Lower leg skin (tissue), 4 donors: Measurements from ENCODE around the gene RASSF4. TPM values are rescaled to one million over a fixed set of nuclear protein-coding genes. Genes with fewer than 3 reads are reported as not detected.

ENCODE experiments used
- DNase-seq, 2 donors: peaks; one replicate each; pipeline ENCODE4 v3.0.0-alpha.2; 2019; ENCODE audit warnings: low spot score in 2 of 2
- H3K4me3 ChIP-seq: fragments of 200-600 bp; sonication (generic); 2 replicates; pipeline ENCODE4 v1.5.1; 2017; ENCODE audit warnings: mild to moderate bottlenecking, low read depth; ENCODE audit not compliant: poor library complexity, severe bottlenecking
- CTCF ChIP-seq, 3 donors: fragments of 450-650 bp; IDR thresholded peaks; one replicate each; pipeline ENCODE4 v1.5.1; 2016; ENCODE audit warnings: antibody characterized with exemption in 3 of 3, mild to moderate bottlenecking in 3 of 3, moderate library complexity in 2 of 3
- POLR2A ChIP-seq, 2 donors: fragments of 450-650 bp; IDR thresholded peaks; one replicate each; pipeline ENCODE4 v1.6.1; 2016 to 2017; ENCODE audit warnings: antibody characterized with exemption in 2 of 2, mild to moderate bottlenecking in 1 of 2, moderate library complexity in 1 of 2
- WGBS, 2 donors: methylation state at CpG; one replicate each; pipeline ENCODE4 v1.1.5; 2018; 5-methylcytosine and 5-hydroxymethylcytosine counted together
- intact Hi-C: fragments of 100-400 bp; cut with DNase I; formaldehyde crosslinking; loops from one replicate; pipeline ENCODE4 v1.15.0; 2023; ENCODE audit warnings: low total_unique reads
- total RNA-seq, 4 donors: library from RNA; depleted of rRNA; stranded (reverse); fragments of >200 nt; gene quantifications; one replicate each; pipeline ENCODE4 v1.1.0, GENCODE V29; 2016

Gene RASSF4
- total RNA-seq, 4 donors from 2014 or later, result 4.4 to 11.0 (median 8.9) TPM

GRCh38 chr10:44968500-44969400, 9.1 kb downstream of the RASSF4 start:
- DNase-seq, result peak in 1 of 2 donors; percentile 76
- 82 to 83% methylated on average over 11 of the region's 11 CpGs for WGBS, 2 donors
- TF ChIP-seq POLR2A (IDR thresholded peaks at IDR 0.05) (no peak), CTCF (IDR thresholded peaks at IDR 0.05) (no peak)
- H3K4me3 ChIP-seq, result no peak overlapping the region
- intact Hi-C loops, result no loop called here

DNA sequence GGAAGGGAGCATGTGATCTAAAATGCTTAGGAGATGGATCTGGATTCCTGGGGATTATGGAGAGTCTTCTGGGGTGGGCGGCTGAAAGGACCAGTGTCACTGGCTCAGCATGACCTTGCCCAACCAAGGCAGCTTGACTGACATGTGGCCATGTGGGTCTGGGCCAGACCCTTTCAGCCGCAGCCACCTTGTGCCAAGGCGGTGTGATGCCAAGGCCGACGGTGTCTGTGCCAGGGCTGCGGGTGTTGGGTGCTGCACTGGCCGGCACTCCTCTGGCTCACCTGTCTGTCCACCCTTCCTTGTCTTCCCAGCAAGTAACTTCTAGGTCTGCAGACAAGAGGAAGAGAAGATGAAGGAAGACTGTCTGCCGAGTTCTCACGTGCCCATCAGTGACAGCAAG, 10.3 kb downstream of the RASSF4 start:
- peak in 1 of 2 donors; percentile 82 for DNase-seq
- no peak overlapping the region for H3K4me3 ChIP-seq
- 92 to 96% methylated on average over 9 of the region's 9 CpGs for WGBS, 2 donors
- intact Hi-C loops, result no loop called here
- TF ChIP-seq CTCF (IDR thresholded peaks at IDR 0.05), result no peak
- TF ChIP-seq POLR2A (IDR thresholded peaks at IDR 0.05), result no peak

DNA sequence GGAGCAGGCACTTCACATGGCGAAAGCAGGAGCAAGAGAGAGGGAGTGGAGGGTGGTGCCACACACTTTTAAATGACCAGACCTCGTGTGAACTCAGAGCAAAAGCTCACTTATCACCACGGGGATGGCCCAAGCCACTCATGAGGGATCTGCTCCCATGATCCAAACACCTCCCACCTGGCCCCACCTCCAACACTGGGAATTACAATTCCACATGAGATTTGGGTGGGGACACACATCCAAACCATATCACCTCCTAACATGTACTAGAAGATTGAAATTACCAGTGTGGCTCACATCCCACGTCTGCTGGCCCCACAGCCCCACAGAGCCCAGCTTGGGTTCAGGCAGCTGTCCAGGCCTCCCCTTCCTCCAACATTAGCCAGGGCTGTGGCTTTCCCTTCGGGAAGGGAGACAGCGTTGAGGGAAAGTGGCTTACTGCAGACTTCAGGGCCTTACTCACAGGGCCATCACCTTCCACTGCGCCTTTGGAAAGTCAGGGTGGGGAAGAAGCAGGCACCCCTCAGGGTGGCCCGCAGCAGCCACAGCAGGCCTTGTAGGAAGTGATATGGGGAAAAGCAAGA, 11.3 kb downstream of the RASSF4 start:
- intact Hi-C loops, result no loop called here
- H3K4me3 ChIP-seq, result no peak overlapping the region
- TF ChIP-seq POLR2A (IDR thresholded peaks at IDR 0.05), result no peak
- TF ChIP-seq CTCF (IDR thresholded peaks at IDR 0.05), result no peak
- WGBS, 2 donors, result 96 to 97% methylated on average over 8 of the region's 8 CpGs
- peak in 1 of 2 donors; percentile 76 for DNase-seq

- no peak overlapping the region for H3K4me3 ChIP-seq
- DNase-seq, result peak in 1 of 2 donors; percentile 86
- no peak for TF ChIP-seq CTCF (IDR thresholded peaks at IDR 0.05)
- TF ChIP-seq POLR2A (IDR thresholded peaks at IDR 0.05), result no peak
- 84 to 93% methylated on average over 11 of the region's 11 CpGs for WGBS, 2 donors
- intact Hi-C loops, result no loop called here
Observed at GRCh38 chr10:44971434-44971833, 11.8 kb downstream of the RASSF4 start.

DNA sequence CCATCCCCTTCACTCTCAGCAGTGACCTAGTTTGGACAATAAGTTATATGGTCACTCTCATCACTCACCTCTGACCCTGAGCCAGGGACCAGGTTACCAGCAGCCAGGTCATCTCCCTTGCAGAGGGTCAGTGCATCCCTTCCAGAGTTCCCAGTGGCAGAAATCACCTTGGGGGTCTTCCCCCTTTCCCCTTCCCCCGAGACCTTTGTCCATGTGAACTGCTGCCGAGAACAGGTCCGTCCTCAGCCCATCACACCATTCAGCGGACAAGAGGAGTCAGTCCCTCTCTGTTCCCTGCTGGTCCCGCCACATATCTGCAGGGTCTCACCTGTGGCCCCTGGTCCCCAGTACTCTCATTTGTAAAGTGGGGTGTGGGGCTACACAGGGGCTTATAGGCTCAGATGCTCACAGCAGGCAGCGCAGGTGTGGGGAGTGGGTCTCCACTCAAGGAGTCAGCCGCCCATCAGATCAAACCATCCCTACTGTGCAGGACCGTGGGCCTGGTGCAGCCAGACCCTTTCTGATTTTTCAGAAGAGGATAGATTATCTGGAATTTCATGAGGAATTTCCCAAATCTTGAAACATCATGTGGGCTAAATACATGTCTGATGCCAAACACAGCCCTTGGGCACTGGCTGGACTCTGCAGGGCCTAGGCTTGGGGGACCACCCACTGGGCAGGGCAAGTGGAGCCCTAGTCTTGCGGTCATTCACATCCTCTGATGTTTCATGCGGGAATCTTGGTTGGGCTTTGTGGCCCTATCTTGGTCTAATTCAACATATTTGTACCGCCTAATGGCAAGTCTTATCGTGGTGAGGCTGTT, 12.5 kb downstream of the RASSF4 start:
- TF ChIP-seq POLR2A (IDR thresholded peaks at IDR 0.05) (no peak), CTCF (IDR thresholded peaks at IDR 0.05) (no peak)
- WGBS, 2 donors, result 97% methylated on average over 12 of the region's 12 CpGs
- DNase-seq, result peak in 1 of 2 donors; percentile 68
- intact Hi-C loops, result no loop called here
- no peak overlapping the region for H3K4me3 ChIP-seq
